HEK293 (cell line): Measurements from ENCODE around the gene SKAP1.

Experiments
- CTCF ChIA-PET: fragments of 350-600 bp; formaldehyde crosslinking; extraction: SDS; loops from one replicate; lab custom pipeline; 2021; ENCODE audit warnings: antibody characterized with exemption; lab: Yijun Ruan, JAX
- POLR2A ChIA-PET: fragments of 300-600 bp; formaldehyde crosslinking; extraction: SDS; loops from one replicate; lab custom pipeline; 2020; ENCODE audit warnings: antibody characterized with exemption, inconsistent platforms; lab: Yijun Ruan, JAX
- H3K27ac ChIP-seq: fragments of 200-500 bp; sonication (Bioruptor generic); 2 replicates; pipeline ENCODE4 v1.5.1; 2014; ENCODE audit warnings: low read depth, low read length, control low read depth, inconsistent platforms; ENCODE audit errors: extremely low read depth
- H3K36me3 ChIP-seq, 2 experiments: fragments of 200-500 bp in 1 of 2; sonication (Bioruptor generic) in 1 of 2; 1 replicate in 1 of 2; 2 replicates in 1 of 2; pipeline ENCODE4 v1.5.1; 2014 to 2017; ENCODE audit warnings: inconsistent platforms in 2 of 2, low read length in 2 of 2; ENCODE audit not compliant: control insufficient read depth in 2 of 2, insufficient read depth in 1 of 2
- H3K4me1 ChIP-seq: fragments of 200-500 bp; sonication (Bioruptor generic); 2 replicates; pipeline ENCODE4 v1.5.1; 2014; ENCODE audit warnings: mild to moderate bottlenecking, low read length, inconsistent platforms; ENCODE audit not compliant: control insufficient read depth, insufficient read depth
- H3K4me3 ChIP-seq: 2 replicates; pipeline ENCODE4 v1.5.1; 2011; ENCODE audit warnings: low read depth, mild to moderate bottlenecking, control low read depth, low read length, moderate library complexity
- H3K9me3 ChIP-seq: fragments of 200-500 bp; sonication (Bioruptor generic); 2 replicates; pipeline ENCODE4 v1.5.1; 2014; ENCODE audit warnings: low read depth, low read length, inconsistent platforms; ENCODE audit not compliant: control insufficient read depth, insufficient read depth
- PATZ1 ChIP-seq: fragments of 450-650 bp; formaldehyde crosslinking; IDR thresholded peaks from 2 replicates; pipeline ENCODE4 v1.5.1; 2016; ENCODE audit warnings: missing biosample characterization, missing genetic modification characterization
- PRDM1 ChIP-seq: fragments of 450-650 bp; formaldehyde crosslinking; IDR thresholded peaks from 2 replicates; pipeline ENCODE4; 2016; ENCODE audit warnings: missing biosample characterization, missing genetic modification characterization
- SP7 ChIP-seq: fragments of 450-650 bp; formaldehyde crosslinking; IDR thresholded peaks from 2 replicates; pipeline ENCODE4 v1.5.1; 2016; ENCODE audit warnings: missing biosample characterization, missing genetic modification characterization
- ZBTB17 ChIP-seq: fragments of 450-650 bp; formaldehyde crosslinking; IDR thresholded peaks from 2 replicates; pipeline ENCODE4 v1.5.1; 2016; ENCODE audit warnings: missing biosample characterization, missing genetic modification characterization
- ZEB2 ChIP-seq: fragments of 450-650 bp; formaldehyde crosslinking; IDR thresholded peaks from 2 replicates; pipeline ENCODE4 v1.5.1; 2016; ENCODE audit warnings: missing biosample characterization, missing genetic modification characterization
- ZFHX2 ChIP-seq: fragments of 450-650 bp; formaldehyde crosslinking; conservative IDR thresholded peaks from 2 replicates; pipeline ENCODE4 v1.5.1; 2016; ENCODE audit warnings: missing biosample characterization, missing genetic modification characterization
- ZFP37 ChIP-seq: fragments of 450-650 bp; formaldehyde crosslinking; IDR thresholded peaks from 2 replicates; pipeline ENCODE4 v1.5.1; 2016; ENCODE audit warnings: missing biosample characterization, missing genetic modification characterization
- ZNF10 ChIP-seq: fragments of 450-650 bp; formaldehyde crosslinking; IDR thresholded peaks from 2 replicates; pipeline ENCODE4 v1.5.1; 2017; ENCODE audit warnings: missing biosample characterization, missing genetic modification characterization
- ZNF112 ChIP-seq: fragments of 450-650 bp; formaldehyde crosslinking; IDR thresholded peaks from 2 replicates; pipeline ENCODE4 v1.5.0; 2017; ENCODE audit warnings: missing biosample characterization, missing genetic modification characterization
- ZNF2 ChIP-seq: fragments of 450-650 bp; formaldehyde crosslinking; IDR thresholded peaks from 2 replicates; pipeline ENCODE4 v1.5.1; 2016; ENCODE audit warnings: missing biosample characterization, missing genetic modification characterization
- ZNF362 ChIP-seq: fragments of 450-650 bp; formaldehyde crosslinking; IDR thresholded peaks from 2 replicates; pipeline ENCODE4 v1.5.1; 2016; ENCODE audit warnings: missing biosample characterization, missing genetic modification characterization
- ZNF623 ChIP-seq: fragments of 450-650 bp; formaldehyde crosslinking; IDR thresholded peaks from 2 replicates; pipeline ENCODE4 v1.5.1; 2016; ENCODE audit warnings: missing biosample characterization, missing genetic modification characterization
- ZNF654 ChIP-seq: fragments of 450-650 bp; formaldehyde crosslinking; IDR thresholded peaks from 2 replicates; pipeline ENCODE4 v1.5.1; 2016; ENCODE audit warnings: low read depth, missing biosample characterization, missing genetic modification characterization
- ZNF660 ChIP-seq: fragments of 450-650 bp; IDR thresholded peaks from 2 replicates; pipeline ENCODE4 v1.5.1; 2018; ENCODE audit warnings: missing biosample characterization, mild to moderate bottlenecking, missing genetic modification characterization
- ZNF677 ChIP-seq: fragments of 450-650 bp; IDR thresholded peaks from 2 replicates; pipeline ENCODE4 v1.5.0; 2018; ENCODE audit warnings: missing biosample characterization, mild to moderate bottlenecking, missing genetic modification characterization, moderate library complexity
- ZSCAN30 ChIP-seq: fragments of 450-650 bp; IDR thresholded peaks from 2 replicates; pipeline ENCODE4 v1.5.1; 2018; ENCODE audit warnings: missing biosample characterization, mild to moderate bottlenecking, missing genetic modification characterization, moderate library complexity
- TF ChIP-seq, protein P1 (sequence below): sonication (generic); formaldehyde crosslinking; IDR thresholded peaks from 2 replicates; pipeline ENCODE4 v1.8.1; 2022; ENCODE audit warnings: mild to moderate bottlenecking, moderate library complexity, missing genetic modification reagents
- TF ChIP-seq, protein P2 (sequence below): fragments of 450-650 bp; formaldehyde crosslinking; IDR thresholded peaks from 2 replicates; pipeline ENCODE4 v1.5.1; 2016; ENCODE audit warnings: missing biosample characterization, missing genetic modification characterization
- TF ChIP-seq, protein P3 (sequence below): fragments of 450-650 bp; formaldehyde crosslinking; IDR thresholded peaks from 2 replicates; pipeline ENCODE4 v1.5.1; 2016; ENCODE audit warnings: missing biosample characterization, missing genetic modification characterization
- TF ChIP-seq, protein P4 (sequence below): IDR thresholded peaks from 2 replicates; pipeline ENCODE4 v1.6.1; 2011; ENCODE audit warnings: mild to moderate bottlenecking, low read depth, low read length, borderline replicate concordance

SKAP1 gene

GRCh38 chr17:48457080-48457836, 27.2 kb upstream of the SKAP1 start:
- CTCF ChIA-PET, result interaction anchor here (0.6 to 2.7 kb wide), 28 partner anchors 8 to 440 kb away, joined by 3 to 29 read pairs (median 4); no protein-coding TSS in a partner anchor
- Histone ChIP-seq H3K9me3 (no peaks in the 10 kb centered on the region), H3K4me3 (peak overlapping the region; percentile 19; the same call in 1 of the 2 replicates), H3K27ac (no peak overlapping the region; the same call in 1 of the 2 replicates), H3K36me3 (no peaks in the 10 kb centered on the region), H3K4me1 (peaks cover 9% of the 10 kb centered on the region)
- no peak for TF ChIP-seq ZNF112
- TF ChIP-seq ZNF623, result no peak
- TF ChIP-seq ZSCAN30 (tag by site-specific recombination), result 0 out of 2 replicates have a peak, but pooled peaks have one; percentile 31
- peak; percentile 20; the same call in 1 of the 2 replicates for TF ChIP-seq SP7 (tag by site-specific recombination)
- TF ChIP-seq, protein P1, sequence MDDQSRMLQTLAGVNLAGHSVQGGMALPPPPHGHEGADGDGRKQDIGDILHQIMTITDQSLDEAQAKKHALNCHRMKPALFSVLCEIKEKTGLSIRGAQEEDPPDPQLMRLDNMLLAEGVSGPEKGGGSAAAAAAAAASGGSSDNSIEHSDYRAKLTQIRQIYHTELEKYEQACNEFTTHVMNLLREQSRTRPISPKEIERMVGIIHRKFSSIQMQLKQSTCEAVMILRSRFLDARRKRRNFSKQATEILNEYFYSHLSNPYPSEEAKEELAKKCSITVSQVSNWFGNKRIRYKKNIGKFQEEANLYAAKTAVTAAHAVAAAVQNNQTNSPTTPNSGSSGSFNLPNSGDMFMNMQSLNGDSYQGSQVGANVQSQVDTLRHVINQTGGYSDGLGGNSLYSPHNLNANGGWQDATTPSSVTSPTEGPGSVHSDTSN (CRISPR knock-in tag), result no peak
- peak; percentile 80 for TF ChIP-seq PATZ1 (tag by site-specific recombination)
- 0 out of 2 replicates have a peak, but pooled peaks have one; percentile 53 for TF ChIP-seq ZFP37 (tag by site-specific recombination)
- TF ChIP-seq ZNF2 (tag by site-specific recombination), result peak; percentile 91
- TF ChIP-seq, protein P2, sequence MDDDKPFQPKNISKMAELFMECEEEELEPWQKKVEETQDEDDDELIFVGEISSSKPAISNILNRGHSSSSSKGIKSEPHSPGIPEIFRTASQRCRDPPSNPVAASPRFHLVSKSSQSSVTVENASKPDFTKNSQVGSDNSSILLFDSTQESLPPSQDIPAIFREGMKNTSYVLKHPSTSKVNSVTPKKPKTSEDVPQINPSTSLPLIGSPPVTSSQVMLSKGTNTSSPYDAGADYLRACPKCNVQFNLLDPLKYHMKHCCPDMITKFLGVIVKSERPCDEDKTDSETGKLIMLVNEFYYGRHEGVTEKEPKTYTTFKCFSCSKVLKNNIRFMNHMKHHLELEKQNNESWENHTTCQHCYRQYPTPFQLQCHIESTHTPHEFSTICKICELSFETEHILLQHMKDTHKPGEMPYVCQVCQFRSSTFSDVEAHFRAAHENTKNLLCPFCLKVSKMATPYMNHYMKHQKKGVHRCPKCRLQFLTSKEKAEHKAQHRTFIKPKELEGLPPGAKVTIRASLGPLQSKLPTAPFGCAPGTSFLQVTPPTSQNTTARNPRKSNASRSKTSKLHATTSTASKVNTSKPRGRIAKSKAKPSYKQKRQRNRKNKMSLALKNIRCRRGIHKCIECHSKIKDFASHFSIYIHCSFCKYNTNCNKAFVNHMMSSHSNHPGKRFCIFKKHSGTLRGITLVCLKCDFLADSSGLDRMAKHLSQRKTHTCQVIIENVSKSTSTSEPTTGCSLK (tag by site-specific recombination), result no peak
- no peak for TF ChIP-seq ZNF362
- TF ChIP-seq ZNF660 (tag by site-specific recombination), result peak; percentile 72
- 0 out of 2 replicates have a peak, but pooled peaks have one; percentile 17 for TF ChIP-seq ZNF10 (tag by site-specific recombination)
- TF ChIP-seq ZNF654 (tag by site-specific recombination), result peak; percentile 48
- TF ChIP-seq ZFHX2, result peak; percentile 39; the same call in 1 of the 2 replicates
- peak; percentile 41; the same call in 1 of the 2 replicates for TF ChIP-seq PRDM1
- TF ChIP-seq, protein P3, sequence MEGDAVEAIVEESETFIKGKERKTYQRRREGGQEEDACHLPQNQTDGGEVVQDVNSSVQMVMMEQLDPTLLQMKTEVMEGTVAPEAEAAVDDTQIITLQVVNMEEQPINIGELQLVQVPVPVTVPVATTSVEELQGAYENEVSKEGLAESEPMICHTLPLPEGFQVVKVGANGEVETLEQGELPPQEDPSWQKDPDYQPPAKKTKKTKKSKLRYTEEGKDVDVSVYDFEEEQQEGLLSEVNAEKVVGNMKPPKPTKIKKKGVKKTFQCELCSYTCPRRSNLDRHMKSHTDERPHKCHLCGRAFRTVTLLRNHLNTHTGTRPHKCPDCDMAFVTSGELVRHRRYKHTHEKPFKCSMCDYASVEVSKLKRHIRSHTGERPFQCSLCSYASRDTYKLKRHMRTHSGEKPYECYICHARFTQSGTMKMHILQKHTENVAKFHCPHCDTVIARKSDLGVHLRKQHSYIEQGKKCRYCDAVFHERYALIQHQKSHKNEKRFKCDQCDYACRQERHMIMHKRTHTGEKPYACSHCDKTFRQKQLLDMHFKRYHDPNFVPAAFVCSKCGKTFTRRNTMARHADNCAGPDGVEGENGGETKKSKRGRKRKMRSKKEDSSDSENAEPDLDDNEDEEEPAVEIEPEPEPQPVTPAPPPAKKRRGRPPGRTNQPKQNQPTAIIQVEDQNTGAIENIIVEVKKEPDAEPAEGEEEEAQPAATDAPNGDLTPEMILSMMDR (tag by site-specific recombination), result peak; percentile 85
- TF ChIP-seq, protein P4, sequence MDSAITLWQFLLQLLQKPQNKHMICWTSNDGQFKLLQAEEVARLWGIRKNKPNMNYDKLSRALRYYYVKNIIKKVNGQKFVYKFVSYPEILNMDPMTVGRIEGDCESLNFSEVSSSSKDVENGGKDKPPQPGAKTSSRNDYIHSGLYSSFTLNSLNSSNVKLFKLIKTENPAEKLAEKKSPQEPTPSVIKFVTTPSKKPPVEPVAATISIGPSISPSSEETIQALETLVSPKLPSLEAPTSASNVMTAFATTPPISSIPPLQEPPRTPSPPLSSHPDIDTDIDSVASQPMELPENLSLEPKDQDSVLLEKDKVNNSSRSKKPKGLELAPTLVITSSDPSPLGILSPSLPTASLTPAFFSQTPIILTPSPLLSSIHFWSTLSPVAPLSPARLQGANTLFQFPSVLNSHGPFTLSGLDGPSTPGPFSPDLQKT, result no peak
- peak; percentile 80; the same call in 1 of the 2 replicates for TF ChIP-seq ZEB2 (tag by site-specific recombination)
- peak; percentile 58; the same call in 1 of the 2 replicates for TF ChIP-seq ZNF677 (tag by site-specific recombination)
- TF ChIP-seq ZBTB17, result peak; percentile 52
- POLR2A ChIA-PET, result no interaction called here
